Activated CD4-positive, CD25-positive, alpha-beta regulatory T cell treated with anti-CD3 and anti-CD28 coated beads, Interleukin-2, amount 50 U/mL, for 72 hours (primary cell): Measurements from ENCODE around the gene ST6GALNAC4.

ENCODE experiments used
- DNase-seq: peaks from one replicate; pipeline ENCODE4 v3.0.0; 2021

Gene ST6GALNAC4

DNA sequence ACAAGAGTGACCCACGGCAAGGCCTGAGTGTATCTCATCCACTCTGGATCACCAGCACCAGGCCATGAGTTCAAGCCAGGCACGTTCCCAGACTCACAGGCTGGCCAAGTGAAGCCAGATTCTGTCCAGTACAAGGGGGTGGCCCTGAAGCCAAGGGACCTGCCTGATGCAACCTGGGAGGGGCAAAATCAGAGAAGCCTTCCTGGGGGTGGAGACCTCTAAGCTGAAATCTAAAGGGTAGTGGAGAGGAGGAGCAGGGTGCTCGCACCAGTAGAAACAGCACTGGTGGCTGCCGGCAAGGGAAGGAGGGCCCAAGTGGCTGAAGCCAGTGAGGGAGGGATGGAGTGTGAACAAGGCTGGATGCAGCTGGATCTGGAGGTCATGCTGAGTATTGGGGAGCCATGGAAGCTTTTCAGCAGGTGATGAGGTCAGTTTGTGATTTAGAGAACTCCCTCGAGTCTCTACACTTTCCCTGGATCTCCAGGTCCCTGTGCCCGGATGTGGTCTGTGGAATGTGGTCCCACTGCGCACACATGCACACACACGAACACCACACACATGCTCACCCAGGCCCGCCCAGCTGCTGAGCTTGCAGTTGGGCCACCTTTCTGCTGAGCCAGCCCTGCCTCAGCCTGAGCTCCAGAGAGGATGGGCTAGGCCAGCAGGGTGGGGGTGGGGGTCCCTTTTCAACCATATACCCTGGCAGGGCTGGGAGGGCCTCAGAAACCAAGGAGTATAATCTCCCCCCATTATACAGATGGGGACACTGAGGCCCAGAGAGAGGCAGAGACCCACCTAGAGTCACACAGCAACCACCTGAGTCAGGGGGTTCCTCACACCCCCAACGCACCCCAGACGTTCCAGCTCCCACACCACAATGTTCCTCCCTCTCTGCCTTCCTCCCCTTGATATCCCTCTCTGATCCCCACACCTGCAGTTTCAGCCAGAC, 12.1 kb upstream of the ST6GALNAC4 start:
- no peak for DNase-seq

DNA sequence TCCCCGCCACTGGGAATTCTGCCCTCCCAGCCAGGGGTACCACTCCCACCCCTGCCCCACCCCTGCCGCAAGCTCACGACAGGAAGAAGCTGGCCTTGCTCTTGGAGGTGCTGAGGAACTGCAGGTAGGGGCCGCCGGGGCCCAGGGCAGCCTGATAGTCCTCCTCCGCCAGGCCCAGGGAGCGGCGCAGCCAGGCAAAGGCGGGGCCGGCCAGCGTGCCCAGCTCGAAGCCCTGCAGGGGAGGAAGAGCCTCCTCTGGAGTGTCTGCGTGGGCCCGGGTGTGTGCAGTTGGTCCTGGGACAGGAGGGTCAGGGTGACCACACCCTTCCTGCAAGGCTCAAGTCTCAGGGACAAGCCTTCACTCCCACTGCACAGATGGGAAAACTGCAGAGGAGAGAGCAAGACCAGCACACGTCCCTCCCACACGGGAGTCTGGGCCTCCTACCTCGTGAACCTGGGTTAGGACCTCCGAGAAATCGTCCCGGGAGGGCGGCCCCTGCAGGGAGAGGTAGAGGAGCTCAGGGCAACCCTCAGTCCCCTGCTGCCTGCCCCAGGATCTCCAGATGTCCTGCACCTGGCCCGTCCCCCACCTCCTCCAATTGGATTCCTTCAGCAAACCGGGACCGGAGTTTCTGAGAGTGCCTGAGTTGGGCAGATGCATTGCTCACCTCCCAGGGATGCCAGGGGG, 11.3 kb upstream of the ST6GALNAC4 start:
- DNase-seq, result no peak

DNA sequence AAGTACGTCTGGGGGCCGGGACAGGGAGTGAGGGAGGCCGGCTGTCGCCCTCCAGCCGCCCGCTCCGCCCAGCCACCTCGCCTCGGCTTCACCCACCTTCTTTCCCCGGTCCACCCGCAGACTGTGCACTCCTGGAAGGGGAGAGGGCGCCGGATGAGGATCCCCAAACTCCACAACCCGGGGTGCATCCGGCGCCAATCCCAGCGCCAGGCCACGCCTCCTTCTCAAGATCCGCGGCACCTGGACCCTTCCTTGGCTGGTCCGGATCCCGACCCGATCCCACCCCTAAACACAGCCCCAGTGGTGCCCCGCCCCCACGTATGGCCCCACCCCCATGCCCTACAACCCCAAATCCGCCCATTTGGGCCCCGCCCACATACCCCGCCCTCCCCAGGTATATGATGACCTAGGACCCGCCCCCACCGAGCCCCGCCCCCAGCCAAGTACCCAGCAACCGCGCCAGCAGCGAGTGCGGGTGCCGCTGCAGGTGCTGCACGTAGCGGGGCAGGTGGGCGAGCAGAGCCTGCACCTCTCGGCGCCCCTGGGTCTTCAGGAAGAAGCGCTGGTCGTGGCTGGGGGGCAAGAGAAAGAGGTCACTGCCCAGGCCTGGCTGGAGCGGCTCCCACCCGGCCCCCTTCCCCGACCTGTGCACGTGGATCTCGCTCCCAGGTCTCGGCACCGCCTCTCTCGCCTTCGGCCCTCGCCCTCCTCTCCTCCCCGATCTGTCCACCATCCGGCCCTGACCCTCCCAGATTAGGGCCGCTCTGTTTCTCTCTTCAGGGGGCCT, 10.6 kb upstream of the ST6GALNAC4 start:
- peak; percentile 54 for DNase-seq

DNA sequence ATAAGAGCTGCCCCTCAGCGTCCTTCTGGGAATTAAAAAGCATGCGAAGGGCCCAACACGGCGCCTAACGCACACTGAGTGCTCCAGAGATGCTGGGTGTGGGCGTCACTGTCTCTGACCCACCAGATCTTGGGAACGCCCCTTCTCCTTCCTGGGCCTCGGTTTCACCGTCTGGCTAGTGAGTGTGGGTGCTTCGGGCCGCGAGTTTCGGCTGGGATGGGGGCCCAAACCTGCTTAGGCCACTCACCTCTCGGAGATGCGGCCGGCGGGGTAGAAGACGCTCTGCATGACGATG, 10.0 kb upstream of the ST6GALNAC4 start:
- no peak for DNase-seq

DNA sequence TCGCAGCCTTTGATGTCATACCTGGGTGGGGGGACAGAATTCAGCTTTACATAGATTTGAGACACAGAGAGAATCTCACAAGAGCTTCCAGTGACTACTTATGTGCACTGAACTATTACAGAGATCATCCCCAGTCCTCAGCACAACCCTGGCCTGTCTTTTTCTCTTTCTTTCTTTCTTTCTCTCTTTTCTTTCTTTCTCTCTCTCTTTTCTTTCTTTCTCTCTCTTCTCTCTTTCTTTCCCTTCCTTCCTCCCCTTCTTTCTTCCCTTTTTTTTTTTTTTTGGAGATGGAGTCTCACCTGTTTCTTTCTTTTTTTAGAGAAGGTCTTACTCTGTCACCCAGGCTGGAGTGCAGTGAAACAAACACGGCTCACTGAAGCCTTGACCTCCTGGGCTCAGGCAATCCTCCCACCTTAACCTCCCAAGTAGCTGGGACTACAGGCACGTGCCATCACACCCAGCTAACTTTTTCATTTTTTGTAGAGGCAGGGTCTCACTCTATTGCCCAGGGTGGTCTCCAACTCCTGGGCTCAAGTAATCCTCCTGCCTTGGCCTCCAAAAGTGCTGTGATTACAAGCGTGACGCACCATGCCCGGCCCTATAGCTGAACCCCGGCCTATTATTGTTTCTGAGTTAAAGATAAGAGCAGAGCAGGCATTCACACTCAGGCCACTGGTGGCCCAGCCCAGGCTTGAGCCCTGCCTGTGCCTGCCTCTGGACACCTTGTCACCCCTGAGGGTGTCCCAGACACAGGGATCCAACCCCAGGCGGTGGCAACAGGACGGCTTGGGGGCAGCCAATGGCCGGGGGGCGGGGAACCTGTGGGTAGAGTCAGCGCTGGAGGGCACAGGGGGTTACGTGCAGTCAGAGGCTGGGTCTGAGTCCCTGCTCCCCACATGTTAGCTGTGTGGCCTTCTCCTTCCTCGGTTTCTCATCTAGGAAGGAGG, 9.4 kb upstream of the ST6GALNAC4 start:
- no peak for DNase-seq

DNA sequence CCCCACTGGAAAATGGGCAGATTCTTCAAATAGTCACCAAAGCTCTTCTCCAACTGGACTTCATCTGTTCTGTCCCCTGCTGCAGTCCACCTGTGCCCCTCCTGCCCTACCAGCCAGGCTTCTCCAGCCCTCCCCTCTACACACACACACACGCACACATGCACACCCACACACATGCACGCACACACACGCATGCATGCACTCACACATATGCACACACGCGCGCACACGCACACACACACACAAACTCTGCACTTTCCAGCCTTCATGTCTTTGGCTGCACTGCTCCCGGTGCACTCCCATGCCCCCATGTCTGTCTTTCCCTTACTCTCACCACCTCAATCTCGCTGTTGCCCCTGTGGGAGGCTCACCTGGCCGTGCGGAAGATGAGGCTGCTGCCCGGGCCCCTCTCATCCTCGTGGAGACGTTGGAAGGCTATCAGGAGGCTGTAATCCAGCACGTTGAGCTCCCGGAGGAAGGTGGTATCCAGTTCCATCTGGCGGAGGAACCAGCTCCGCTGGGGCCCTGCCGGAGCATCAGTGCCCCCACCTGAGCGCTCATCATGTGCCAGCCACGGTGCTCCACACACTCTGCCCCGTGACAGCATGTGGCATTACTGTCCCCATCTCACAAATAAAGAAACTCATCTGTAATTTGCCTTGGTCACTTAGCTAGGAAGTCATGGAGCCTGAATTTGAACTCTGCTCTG, 8.0 kb upstream of the ST6GALNAC4 start:
- DNase-seq, result no peak

DNA sequence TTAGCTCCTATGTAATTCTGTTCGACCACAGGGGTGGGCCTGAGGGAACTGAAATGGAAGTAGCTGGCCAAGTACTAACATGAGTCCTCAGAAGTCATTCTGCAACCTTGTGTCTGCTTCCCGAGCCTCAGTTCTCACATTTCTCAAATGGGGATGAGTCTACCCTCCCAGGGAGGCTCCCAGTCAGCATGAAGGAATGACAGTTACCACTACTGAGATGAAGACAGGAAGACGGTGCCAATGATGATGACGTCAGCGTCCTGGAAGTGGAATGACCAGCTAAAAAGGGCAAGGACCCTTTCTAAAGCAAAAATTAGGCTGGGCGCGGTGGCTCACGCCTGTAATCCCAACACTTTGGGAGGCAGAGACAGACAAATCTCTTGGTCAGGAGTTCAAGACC, 6.9 kb upstream of the ST6GALNAC4 start:
- DNase-seq, result no peak

DNA sequence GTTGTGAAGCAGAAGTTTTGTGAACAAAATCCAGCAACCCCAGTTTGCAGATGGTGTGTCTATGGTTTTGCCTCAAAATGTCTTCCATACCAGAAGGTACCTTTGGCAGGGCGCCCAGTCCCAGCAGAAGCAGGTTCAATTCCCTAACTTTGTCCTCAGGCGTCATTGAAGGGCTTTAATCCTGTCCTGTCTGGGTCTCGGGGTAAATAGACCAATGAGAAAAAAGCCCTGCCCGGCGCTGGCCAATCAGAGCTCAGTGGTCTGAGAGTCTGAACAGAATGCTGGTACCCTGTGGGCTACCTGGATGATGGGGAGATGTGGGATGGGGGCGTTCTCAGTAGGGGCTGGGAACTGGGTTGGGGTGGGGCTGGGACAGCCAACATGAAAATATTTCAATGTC, 6.2 kb upstream of the ST6GALNAC4 start:
- DNase-seq, result no peak

DNA sequence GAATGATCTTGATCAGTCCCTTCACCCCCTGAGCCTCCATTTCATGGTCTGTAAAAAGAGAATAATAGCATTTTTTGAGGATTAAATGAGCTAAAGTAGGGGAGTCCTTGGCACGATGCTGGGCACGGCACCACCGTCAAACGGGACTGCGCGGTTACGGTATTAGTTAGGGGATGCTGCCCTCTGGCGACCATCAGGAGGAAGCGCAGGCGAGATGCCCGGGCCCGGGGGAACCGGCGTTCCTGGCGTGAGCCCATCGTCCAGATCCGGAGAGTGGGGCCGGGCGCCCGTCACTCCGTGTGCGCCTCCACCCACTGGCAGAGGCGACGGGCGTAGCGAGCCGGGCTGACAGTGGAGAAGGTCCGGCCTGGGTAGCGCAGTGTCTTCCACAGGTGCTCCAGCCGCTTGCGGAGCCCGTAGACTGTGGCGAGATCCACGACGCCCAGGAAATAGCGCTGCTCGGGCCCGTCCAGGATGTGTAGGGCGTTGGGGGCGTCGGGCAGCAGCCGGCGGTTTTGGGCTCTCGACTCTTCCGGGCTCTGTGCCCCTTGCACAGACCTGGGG, 4.8 kb upstream of the ST6GALNAC4 start:
- peak; percentile 87 for DNase-seq

DNA sequence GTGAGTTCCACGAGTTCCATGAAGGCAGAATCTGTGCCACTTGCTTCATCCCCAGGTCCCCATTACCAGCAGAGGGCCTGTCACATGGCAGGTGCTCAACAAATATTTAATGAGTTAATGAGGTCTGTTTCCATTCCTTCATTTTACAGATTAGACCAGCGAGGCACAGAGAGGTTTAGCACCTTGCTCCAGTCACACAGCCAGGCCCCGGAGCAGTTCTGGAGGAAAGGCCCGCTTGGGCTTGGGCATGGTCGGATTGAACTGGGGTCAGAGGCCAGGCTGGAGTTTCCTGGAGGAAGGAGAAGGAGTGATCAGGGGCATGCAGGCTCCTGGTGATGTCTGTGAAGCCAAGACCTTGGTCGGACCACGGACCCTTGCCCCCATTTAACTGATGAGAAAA, 4.0 kb upstream of the ST6GALNAC4 start:
- DNase-seq, result no peak

DNA sequence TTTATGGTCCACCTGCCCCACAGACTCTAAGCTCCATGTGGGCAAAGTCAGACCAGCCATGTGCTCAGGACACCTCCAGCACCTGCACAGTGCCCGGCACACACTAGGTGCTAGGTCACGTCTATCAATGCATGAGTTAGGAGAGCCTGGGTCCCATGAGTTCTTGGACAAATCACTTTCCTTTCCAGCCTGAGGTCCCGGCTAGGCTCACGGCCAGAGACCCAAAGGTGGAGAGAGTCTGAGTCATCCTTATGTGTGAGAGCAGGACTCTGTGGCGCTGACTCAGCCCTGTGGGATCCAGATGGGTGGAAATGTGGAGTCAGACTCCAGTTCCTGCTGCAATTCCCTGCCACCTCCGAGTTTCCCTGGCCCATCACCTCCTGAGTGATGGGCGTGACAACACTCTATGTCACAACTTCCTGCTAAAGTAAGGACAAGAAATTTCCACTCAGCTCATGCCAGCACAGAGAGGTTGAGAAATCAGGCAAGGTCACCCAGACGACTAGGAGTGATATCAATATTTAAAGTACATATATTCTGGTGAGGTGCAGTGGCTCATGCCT, 2.5 kb upstream of the ST6GALNAC4 start:
- DNase-seq, result no peak

DNA sequence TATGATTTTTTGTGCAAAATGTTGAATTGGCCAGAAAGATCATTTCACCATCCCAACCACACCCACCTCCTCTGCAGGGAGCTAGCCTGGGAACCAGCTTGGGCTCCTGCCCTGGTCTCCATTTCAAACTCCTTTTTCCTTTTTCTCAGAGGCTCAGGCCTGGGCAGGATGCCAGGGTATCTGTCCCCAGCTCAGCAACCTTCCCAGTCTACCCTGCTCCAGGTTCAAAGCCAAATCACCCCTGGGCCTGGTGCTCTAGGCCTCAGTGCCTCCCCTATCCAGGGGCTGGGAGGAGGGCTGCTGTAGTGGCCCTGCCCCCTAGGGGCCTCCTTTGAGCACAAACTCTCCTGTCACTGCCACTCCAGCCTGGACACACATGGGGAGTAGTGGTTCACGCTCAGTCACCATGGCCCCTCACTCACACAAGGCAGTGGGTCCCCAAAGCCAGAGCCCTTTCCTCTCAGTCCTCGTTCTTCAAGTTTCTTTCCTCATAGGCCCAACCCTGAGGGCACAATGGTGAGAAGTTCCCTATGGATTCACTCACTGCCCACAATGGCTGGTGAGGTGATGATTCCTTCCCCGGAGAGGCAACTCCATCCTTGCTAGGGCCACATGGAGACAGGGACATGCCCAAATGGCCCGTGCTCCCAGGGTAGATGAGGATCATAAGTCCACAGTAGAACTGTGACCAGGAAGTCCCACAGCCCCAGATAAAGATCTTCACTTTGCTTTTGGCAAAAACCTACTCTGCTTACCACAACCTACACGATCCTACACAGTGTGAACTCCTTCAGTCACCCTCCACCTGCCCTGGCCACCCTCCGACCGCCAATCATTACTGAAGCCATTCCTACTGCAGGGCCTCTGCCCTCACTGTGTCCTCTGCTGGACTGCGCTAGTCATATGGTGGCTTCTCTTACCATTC, 1.6 kb upstream of the ST6GALNAC4 start:
- DNase-seq, result no peak

DNA sequence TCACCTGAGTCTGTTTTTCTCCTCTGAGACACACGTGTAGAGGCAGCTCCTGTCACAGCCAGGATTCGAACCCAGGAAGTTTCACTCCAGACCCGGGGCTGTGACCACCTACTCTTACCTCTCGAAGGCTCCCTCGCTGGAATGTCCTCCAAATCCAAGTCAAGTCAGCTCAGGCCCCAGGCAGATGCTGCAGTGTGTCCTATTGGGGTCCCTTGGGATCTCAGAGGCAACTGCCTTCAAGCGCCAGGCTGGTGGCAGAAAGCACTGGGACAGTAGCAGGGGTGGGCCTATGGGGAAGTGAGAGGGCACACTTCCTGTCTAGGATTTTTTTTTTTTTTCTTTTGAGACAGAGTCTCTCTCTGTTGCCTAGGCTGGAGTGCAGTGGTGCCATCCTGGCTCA, 762 bp upstream of the ST6GALNAC4 start:
- DNase-seq, result no peak

DNA sequence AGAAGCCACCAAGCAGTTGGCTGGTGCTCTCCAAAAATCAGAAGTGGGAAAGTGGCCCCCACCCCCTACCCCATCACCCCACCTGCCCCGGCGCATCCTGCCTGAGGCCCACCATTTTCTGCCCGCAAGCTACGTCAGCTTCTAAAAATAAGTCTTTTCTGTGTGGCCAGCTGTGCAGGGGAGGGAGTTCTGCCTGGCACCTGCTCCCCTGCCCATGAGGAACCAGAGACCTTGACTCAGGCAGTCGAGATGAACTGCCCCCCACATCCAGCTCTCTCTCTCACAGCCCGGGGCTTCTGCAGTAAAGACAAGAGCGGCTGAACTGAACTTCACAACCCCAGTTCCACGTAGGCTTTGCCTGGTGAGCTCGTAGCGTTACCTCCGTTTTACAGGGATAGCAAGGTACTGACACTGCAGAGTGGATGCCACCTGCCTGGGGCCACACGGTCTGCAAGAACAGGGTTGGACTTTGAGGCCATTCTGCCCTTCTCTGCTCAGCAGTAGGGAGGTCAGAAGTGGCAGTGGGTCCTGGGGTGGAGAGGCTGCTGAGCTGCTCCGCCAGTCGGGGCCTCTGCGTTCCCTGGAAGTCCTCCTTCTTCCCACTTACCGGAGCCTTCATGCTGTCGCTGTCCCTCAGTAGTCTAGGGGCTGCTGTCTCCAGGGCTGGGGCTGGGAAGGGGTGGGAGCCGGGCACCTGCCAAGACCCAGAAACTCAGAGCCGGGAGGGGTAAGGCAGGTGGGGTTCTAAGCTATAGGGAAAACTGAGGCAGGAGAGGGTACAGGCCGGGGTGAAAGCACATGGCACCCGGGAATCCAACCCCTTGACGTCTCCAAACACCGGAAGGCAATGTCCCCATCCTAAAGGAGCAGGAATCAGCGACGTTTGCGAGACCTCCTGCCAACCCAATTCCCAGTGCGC, 781 bp downstream of the ST6GALNAC4 start:
- DNase-seq, result no peak

DNA sequence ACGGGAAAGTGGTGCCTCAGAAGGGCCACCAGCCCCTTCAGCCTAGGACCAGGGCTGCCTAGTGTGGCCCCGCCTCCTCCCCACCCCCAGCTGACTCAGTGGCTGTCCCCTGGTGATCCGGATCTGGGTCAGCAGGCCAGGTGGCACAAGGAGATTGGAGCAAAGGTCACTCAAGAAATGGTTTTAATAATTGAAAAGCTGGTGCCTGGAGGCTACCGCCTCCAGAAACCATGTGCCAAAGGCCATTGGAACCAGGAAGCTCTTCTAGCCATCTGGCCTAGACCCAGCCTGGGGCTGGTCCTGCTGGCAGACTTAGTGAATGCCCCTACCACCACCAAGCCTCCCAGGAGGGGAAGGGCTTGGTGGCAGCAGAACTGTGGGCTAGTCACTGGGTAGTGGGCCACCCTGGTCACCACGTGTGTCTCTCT, 1.5 kb downstream of the ST6GALNAC4 start:
- no peak for DNase-seq

DNA sequence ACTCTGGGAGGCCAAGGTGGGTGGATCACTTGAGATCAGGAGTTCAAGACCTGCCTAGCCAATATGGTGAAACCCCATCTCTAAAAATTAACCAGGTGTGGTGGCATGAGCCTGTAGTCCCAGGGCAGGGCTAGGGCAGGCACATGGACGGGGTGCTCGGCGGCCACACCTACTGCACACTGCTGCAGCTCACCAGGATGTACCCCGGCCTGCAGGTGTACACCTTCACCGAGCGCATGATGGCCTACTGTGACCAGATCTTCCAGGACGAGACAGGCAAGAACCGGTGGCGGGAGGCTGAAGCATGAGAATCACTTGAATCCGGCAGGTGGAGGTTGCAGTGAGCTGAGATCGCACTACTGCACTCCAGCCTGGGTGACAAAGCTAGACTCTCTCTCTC, 3.2 kb downstream of the ST6GALNAC4 start:
- DNase-seq, result no peak

DNA sequence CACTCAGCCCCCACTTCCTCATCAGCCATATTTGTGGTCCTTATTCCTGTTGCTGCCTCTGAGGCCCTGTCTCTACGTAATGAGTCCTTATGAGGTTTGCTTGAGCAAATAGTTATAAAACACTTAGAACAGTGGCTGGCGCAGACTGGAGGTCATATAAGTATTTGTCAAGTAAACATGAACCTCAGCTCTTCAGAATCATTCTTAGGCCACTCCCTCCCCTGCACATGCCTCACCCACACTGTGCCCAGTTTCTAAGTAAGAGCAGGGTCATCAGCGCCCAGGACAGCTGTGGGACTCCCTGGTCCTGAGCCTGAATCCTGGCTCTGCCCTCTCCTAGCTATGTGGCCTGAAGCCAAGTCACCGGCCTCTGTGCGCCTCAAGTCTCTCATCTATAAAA, 4.0 kb downstream of the ST6GALNAC4 start:
- no peak for DNase-seq

DNA sequence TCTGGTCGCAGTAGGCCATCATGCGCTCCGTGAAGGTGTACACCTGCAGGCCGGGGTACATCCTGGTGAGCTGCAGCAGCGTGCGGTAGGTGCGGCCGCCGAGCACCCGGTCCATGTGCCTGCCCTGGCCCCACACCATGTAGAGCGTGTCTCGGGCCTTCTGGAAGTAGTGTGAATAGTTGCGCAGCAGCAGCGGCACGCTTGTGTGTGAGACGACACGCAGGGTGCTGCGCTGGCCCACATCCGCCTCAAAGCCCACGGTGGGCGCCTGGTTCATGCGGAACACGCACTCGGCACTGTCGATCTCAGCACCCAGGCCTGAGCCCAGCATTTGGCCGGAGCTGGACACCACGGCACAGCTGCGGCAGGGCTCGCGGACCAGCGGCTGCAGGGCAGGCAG, 4.5 kb downstream of the ST6GALNAC4 start:
- DNase-seq, result no peak
